GM19193 (cell line): Measurements from ENCODE around the gene FIZ1.

ENCODE experiments used
- POLR2A ChIP-seq: IDR thresholded peaks from 4 replicates; pipeline ENCODE4 v1.6.1; 2011; ENCODE audit not compliant: insufficient read depth, insufficient read length; ENCODE audit errors: extremely low read depth

Gene FIZ1

DNA sequence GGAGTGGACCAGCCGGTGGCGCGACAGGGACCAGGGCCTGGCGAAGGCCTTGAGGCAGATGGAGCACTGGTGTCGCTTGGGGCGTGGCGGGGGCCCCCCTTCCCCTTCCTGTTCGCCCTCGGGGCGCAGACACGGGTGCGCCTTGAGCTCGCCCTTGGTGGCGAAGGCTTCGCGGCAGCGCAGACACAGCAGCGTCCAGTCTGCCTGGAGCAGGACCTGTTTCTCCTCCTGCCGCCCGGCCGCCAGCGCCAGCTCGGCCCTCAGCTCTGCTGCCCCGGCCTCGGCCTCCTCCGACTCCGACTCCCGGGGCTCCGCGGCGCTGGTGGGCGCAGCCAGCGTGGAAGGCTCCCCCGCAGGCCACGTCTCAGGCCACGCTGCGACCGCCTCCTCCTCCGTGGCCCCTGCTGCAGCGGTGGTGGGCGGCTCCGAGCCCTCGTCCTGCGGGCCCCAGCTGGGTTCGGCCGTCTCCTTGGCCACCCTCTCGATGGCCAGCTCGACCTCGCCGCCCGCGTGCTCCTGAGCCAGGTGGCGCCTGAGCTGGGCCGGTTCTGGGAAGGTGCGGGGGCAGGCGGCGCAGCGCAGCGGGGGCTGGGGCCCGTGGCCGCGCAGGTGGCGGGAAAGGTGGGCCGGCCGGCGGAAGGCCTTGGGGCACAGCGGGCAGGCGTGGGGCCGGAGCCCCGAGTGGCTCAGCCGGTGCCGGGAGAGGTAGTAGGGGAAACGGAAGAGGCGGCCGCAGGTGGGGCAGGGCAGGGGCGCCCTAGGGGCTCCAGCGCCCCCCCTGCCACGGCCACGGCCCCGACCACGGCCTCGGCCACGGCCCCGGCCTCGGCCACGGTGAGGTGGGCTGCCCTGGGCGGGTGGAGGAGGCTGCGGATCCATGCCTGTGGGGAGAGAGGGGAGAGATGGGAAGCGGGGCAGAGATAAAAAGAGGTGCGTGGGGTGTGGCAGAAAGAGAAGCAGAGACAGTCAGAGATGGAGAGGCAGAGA, 20.3 kb downstream of the FIZ1 start:
- no peak for TF ChIP-seq POLR2A

DNA sequence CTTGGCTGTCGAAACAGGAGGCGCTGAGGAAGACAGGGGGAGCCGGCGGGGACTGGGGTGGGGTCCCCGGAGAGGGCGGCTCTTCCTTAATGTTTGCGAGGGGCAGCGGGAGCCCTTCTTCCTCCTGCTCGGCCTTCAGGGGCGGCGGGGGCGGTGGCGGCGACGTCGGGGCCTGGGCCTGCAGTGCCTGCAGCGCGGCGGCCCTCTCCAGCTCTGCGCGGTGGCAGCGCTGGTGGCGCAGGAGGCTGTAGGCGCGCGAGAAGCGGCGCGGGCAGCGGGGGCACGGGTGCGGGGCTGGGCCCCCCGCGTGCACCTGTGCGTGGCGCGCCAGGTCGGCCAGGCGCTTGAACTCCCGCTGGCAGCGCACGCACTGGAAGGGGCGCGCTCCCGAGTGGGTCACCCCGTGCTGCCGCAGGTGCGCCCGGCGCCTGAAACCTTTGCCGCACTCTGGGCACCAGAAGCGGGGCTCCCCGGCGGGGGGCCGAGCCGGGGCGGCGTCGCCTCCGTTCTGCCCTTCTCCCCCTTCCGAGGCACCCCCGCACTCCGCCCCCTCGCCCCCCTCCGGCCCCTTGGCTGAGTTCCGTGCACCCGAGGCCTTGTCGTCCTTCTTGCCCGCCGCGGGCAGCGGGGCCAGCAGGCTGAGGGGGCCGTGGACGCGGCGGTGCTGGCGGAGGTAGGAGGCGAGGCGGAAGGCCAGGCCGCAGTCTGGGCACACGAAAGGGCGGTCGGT, 21.1 kb downstream of the FIZ1 start:
- TF ChIP-seq POLR2A: no peak

GRCh38 chr19:55576746-55577145, 22.6 kb downstream of the FIZ1 start:
- no peak for TF ChIP-seq POLR2A

DNA sequence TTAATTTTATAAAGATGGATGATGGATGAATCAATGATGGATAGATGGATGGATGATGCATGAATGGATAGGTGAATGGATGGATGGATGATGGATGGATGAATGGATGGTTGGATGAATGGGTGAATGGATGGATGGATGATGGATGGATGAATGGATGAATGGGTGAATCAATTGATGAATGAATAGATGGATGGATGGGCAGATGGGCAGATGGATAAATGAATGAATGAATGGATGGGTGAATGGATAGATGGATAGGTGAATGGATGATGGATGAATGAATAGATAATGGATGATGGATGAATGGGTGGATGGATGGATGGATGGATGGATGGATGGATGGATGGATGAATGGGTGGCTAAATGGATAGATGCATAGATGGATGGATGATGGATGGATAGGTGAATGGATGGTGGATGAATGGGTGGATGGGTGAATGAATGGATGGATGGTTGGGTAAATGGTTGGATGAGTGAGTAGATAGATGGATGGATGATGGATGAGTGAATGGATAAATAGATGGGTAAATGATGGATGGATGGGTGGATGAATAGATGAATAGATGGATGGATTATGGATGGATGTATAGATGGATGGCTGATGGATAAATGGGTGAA, 31.5 kb downstream of the FIZ1 start:
- no peak for TF ChIP-seq POLR2A

DNA sequence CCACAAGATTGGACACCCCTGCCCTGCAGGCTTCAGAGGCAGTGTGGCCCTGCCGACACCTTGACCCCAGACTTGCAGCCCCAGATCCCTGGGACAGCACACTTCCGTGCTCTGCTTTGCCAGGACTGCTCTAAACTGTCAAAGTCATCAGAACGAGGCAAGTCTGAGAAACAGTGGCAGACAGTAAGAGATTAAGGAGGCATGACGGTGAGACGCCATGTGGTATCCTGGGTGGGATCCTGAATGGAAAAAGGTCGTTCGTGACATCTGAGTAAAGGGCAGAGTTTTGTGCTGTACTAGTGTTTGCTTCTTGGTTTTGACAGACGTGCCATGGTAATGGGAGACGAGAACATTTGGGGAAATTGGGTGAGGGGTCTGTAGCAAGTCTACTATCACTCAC, 32.5 kb downstream of the FIZ1 start:
- no peak for TF ChIP-seq POLR2A

DNA sequence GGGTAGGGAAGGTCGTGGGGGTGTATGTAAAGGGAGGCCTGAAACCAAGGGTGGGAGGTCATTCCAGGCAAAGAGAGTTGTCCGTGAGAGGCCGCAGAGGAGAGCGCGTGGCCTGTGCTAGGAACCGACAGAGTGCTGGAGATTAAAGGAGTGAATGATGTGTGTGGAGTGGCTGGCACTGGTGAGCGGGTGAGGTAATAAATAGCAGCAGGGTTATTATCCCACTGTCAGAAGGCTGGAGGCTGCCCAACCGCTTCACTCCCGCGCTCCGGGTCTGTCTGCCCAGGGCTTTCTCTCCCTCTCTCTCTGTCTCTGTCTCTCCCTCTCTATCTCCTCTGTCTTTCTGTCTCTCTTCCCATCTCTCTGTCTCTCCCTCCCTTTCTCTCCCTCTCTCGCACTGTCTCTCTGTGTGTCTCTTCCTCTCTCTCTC, 36.0 kb downstream of the FIZ1 start:
- no peak for TF ChIP-seq POLR2A

DNA sequence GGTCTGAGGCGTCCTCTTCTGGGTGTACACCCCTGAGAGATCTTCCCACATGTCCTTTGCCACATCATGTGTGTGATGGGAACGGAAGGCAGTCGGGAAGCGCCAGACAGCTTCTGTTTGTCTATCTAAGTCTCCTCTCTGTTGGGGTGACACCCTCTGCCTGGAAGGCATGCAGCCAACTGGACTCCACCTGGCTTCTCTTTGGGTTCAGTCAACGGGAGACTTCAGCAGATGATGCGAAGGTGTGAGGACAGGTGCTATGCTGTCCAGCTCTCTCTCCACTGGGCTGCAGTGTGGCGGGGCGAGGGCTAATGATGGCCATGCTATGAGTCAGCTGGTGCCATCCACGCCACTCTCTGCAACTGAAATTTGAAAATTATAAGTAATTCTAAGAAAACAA, 39.6 kb downstream of the FIZ1 start:
- TF ChIP-seq POLR2A: no peak

DNA sequence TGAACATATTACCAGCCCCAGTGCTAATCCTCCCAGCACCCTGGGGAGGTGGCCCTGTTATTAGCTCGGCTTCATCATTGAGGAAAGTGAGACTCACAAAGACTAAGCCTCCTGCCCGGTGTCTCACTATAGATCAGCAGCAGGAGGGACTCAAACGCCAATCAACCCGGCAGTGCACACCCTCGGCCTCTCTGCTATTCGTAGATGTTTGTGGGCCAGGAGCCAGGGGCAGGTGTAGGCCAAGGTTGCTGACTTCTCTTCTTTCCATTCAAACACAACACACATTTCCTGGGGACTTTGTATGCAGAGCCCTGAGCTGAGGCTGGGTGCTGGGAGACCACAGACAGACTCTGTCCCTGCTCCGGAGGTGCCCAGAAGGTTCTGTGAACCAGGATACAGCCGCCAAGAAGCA, 44.6 kb downstream of the FIZ1 start:
- TF ChIP-seq POLR2A: no peak

GRCh38 chr19:55554302-55554701, 45.0 kb downstream of the FIZ1 start:
- TF ChIP-seq POLR2A: no peak

DNA sequence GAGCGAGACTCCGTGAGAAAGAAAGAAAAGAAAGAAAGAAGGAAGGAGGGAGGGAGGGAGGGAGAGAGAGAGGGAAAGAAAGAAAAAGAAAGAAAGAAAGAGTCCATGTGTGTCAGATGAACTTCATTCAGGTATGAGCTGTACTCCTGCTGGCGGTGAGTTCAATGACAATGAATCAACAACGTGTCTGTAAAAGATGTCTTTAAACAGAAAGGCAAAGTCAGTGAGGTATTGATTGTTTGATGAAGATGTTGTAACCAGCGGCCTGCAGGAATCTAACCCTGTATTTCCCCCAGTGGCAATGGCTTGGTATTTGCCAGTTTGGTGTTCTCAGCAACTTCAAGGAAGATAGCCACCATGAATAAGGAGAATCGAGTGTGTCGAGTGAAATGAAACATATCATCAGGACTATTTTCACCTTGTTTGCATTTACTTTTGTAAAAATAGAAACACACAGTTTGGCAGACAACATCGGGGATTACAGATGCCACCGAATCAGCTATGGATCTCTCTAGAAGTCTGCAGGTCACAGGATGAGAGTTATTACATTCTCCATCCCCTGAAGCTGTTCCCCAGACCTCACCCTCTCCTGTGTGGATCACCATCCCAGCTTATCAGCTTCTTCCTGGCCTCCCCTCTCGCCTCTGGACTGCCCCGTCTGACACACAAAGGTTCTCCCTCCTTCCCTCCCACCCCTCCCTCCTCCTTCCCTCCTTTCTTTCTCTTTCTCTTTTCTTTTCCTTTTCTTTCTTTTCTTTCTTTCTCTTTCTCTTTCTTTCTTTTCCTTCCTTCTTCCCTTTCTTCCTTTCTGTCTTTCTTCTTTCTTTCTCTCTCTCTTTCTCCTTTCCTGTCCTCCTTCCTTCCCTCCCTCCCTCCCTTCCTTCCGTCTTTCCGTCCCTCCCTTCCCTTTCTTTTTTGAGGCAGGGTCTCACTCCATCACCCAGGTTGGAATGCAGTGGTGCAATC, 45.8 kb downstream of the FIZ1 start:
- TF ChIP-seq POLR2A: no peak

- no peak for TF ChIP-seq POLR2A
These were observed 46.7 kb downstream of the FIZ1 start for GRCh38 chr19:55552620-55553019.

DNA sequence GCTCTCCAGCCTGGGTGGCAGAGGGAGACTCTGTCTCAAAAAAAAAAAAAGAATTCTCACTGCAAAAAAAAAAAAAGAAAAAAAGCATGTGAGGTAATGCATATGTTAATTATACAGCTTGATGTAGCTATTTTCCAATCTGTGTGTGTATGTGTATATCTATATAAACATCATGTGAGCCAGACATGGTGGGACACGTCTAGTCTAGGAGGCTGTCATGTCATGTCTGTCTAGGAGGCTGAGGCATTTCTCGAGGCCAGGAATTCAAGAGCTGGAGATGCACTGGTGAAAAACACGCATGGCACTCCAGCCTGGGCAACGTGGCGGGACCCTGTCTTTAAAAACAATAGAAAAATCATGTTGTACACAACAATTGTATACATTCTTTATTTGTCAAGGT, 47.1 kb downstream of the FIZ1 start:
- no peak for TF ChIP-seq POLR2A

GRCh38 chr19:55550321-55550650, 49.0 kb downstream of the FIZ1 start:
- no peak for TF ChIP-seq POLR2A
